Uterus (tissue), 4 donors: ENCODE measurements around the gene RACGAP1. TPM values are rescaled to one million over a fixed set of nuclear protein-coding genes. Genes with fewer than 3 reads are reported as not detected.

Experiments
- DNase-seq, 2 donors: peaks; one replicate each; pipeline ENCODE4 v3.0.0-alpha.2; 2019 to 2020
- H3K27ac ChIP-seq, 2 donors: fragments of 200-600 bp; sonication (generic); 1 replicate in 1 of 2; 2 replicates in 1 of 2; pipeline ENCODE4 v1.5.1; 2016 to 2018
- H3K27me3 ChIP-seq, 2 donors: fragments of 200-600 bp; sonication (generic); one replicate each; pipeline ENCODE4 v1.5.1; 2018 to 2019; ENCODE audit warnings: control low read depth in 1 of 2
- H3K36me3 ChIP-seq, 2 donors: fragments of 200-600 bp; sonication (generic); one replicate each; pipeline ENCODE4 v1.5.1; 2019; ENCODE audit warnings: control low read depth in 1 of 2
- H3K4me1 ChIP-seq, 2 donors: fragments of 200-600 bp; sonication (generic); one replicate each; pipeline ENCODE4 v1.5.1; 2018 to 2019; ENCODE audit warnings: control low read depth in 1 of 2
- H3K4me3 ChIP-seq, 2 donors: fragments of 200-600 bp; sonication (generic); 1 replicate in 1 of 2; 2 replicates in 1 of 2; pipeline ENCODE4 v1.5.1; 2018 to 2019; ENCODE audit warnings: mild to moderate bottlenecking in 1 of 2
- H3K9me3 ChIP-seq, 2 donors: fragments of 200-600 bp; sonication (generic); one replicate each; pipeline ENCODE4 v1.5.1; 2019; ENCODE audit warnings: control low read depth in 1 of 2
- CTCF ChIP-seq, 4 experiments: fragments of 200-600 bp in 2 of 4; fragments of 450-650 bp in 2 of 4; sonication (generic) in 2 of 4; IDR thresholded peaks; one replicate each; pipeline ENCODE4 v1.5.1; 2016 to 2019; ENCODE audit warnings: antibody characterized with exemption in 4 of 4, mild to moderate bottlenecking in 2 of 4, moderate library complexity in 1 of 4
- POLR2A ChIP-seq, 2 donors: fragments of 450-650 bp; IDR thresholded peaks; one replicate each; pipeline ENCODE4 v1.6.1; 2016; ENCODE audit warnings: antibody characterized with exemption in 2 of 2, mild to moderate bottlenecking in 1 of 2, moderate library complexity in 1 of 2
- intact Hi-C: fragments of 100-400 bp; cut with DNase I; formaldehyde crosslinking; loops from one replicate; pipeline ENCODE4 v1.15.1; 2023; ENCODE audit warnings: low total_unique reads
- total RNA-seq, 4 donors: library from RNA; depleted of rRNA in 3 of 4; stranded (reverse); fragments of >200 nt in 3 of 4; gene quantifications; one replicate each; pipeline versions ENCODE4 v1.1.0 to v1.2.4, GENCODE V29; 2014 to 2023
- donor health status: DM: yes; HTN: yes; CAD: no.

RACGAP1 gene
- total RNA-seq, 4 donors from 2014 or later: 8.5 to 57.8 (median 9.3) TPM

GRCh38 chr12:50043308-50043707 lies 18.0 kb upstream of the RACGAP1 start:
- no peaks in the 10 kb centered on the region for H3K9me3 ChIP-seq
- no peak for DNase-seq
- intact Hi-C loops: no loop called here
- H3K27ac ChIP-seq: no peak overlapping the region
- no peaks in the 10 kb centered on the region for H3K4me1 ChIP-seq
- no peaks in the 10 kb centered on the region for H3K27me3 ChIP-seq
- TF ChIP-seq POLR2A (IDR thresholded peaks at IDR 0.05) (no peak), CTCF (IDR thresholded peaks at IDR 0.05) (no peak)
- H3K36me3 ChIP-seq: no peaks in the 10 kb centered on the region
- no peak overlapping the region for H3K4me3 ChIP-seq

GRCh38 chr12:50042693-50043092 lies 17.4 kb upstream of the RACGAP1 start:
- no peaks in the 10 kb centered on the region for H3K27me3 ChIP-seq
- no peaks in the 10 kb centered on the region for H3K4me1 ChIP-seq
- TF ChIP-seq POLR2A (IDR thresholded peaks at IDR 0.05) (no peak), CTCF (IDR thresholded peaks at IDR 0.05) (no peak)
- H3K4me3 ChIP-seq: no peak overlapping the region
- no peaks in the 10 kb centered on the region for H3K36me3 ChIP-seq
- no peaks in the 10 kb centered on the region for H3K9me3 ChIP-seq
- no peak for DNase-seq
- H3K27ac ChIP-seq: no peak overlapping the region
- intact Hi-C loops: no loop called here

- no peaks in the 10 kb centered on the region for H3K36me3 ChIP-seq
- no peak for DNase-seq
- intact Hi-C loops: no loop called here
- no peak overlapping the region for H3K4me3 ChIP-seq
- H3K27ac ChIP-seq: no peak overlapping the region
- no peaks in the 10 kb centered on the region for H3K27me3 ChIP-seq
- H3K9me3 ChIP-seq: no peaks in the 10 kb centered on the region
- H3K4me1 ChIP-seq: no peaks in the 10 kb centered on the region
- TF ChIP-seq POLR2A (IDR thresholded peaks at IDR 0.05) (no peak), CTCF (IDR thresholded peaks at IDR 0.05) (no peak)
Observed at GRCh38 chr12:50041962-50042361, 16.7 kb upstream of the RACGAP1 start.

- H3K27me3 ChIP-seq: no peaks in the 10 kb centered on the region
- no peaks in the 10 kb centered on the region for H3K4me1 ChIP-seq
- no peaks in the 10 kb centered on the region for H3K9me3 ChIP-seq
- H3K27ac ChIP-seq: no peak overlapping the region
- H3K36me3 ChIP-seq: no peaks in the 10 kb centered on the region
- no peak for DNase-seq
- no peak overlapping the region for H3K4me3 ChIP-seq
- intact Hi-C loops: no loop called here
- TF ChIP-seq POLR2A (IDR thresholded peaks at IDR 0.05): no peak
- TF ChIP-seq CTCF (IDR thresholded peaks at IDR 0.05): no peak
Observed at GRCh38 chr12:50041062-50041860, 16.0 kb upstream of the RACGAP1 start.

GRCh38 chr12:50040657-50041056 lies 15.4 kb upstream of the RACGAP1 start:
- Histone ChIP-seq H3K27me3 (no peaks in the 10 kb centered on the region), H3K36me3 (no peaks in the 10 kb centered on the region), H3K4me1 (no peaks in the 10 kb centered on the region), H3K4me3 (no peak overlapping the region), H3K9me3 (no peaks in the 10 kb centered on the region), H3K27ac (no peak overlapping the region)
- no peak for TF ChIP-seq CTCF (IDR thresholded peaks at IDR 0.05)
- no peak for TF ChIP-seq POLR2A (IDR thresholded peaks at IDR 0.05)
- intact Hi-C loops: no loop called here
- DNase-seq: no peak
